ENCODE data around the gene MRPL19. TPM values are rescaled to one million over a fixed set of nuclear protein-coding genes. Genes with fewer than 3 reads are reported as not detected.

Gene MRPL19
- total and polyA plus RNA-seq, 2 donors (not counting 3 experiments of a cell fraction or from before 2014, with no cell fraction given) = 13.0 to 52.3 TPM

DNA sequence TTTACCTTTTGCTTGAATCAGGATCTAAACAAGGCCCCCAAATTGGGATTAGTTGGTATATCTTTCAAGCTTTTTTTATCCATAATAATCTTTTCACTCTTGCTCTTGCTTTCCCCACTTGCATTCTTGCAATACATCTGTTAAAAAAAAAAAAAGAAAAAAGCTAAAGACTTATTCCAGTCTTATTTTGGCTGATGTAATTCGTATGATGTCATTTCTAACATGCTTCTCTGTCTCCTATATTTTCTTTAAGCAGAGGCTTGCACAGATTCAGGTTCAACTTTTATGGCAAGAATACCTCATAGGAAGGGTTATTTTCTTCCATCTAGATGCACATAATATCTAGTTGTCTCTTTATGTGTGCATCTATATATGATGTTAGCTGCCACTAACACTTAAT, 73.9 kb downstream of the MRPL19 start:
- Histone ChIP-seq H2AFZ (ENCODE audit: low read depth, low read length) (no peak overlapping the region), H3K36me3 (ENCODE audit: control insufficient read depth in 2 of 2, extremely low read depth in 1 of 2, insufficient read depth in 2 of 2, low read length in 2 of 2) (no peaks in the 10 kb centered on the region), H3K9ac (replicated peaks; ENCODE audit: extremely low read depth, insufficient read depth, low read length) (no peak overlapping the region), H3K27me3 (ENCODE audit: control insufficient read depth in 2 of 2, insufficient read depth in 2 of 2, low read length in 2 of 2) (peaks cover 4 to 8% of the 10 kb centered on the region in 2 experiments), H3K27ac (ENCODE audit: insufficient read depth, low read depth, low read length) (no peak overlapping the region), H3K9me3 (replicated peaks; ENCODE audit: control insufficient read depth, insufficient read depth, low read length) (no peaks in the 10 kb centered on the region), H3K4me1 (ENCODE audit: control insufficient read depth, extremely low read depth, insufficient read depth, low read length) (no peaks in the 10 kb centered on the region), H3K9me1 (replicated peaks; ENCODE audit: control insufficient read depth, extremely low read depth, insufficient read depth, low read length) (no peaks in the 10 kb centered on the region), H4K20me1 (replicated peaks; ENCODE audit: control insufficient read depth, extremely low read depth, insufficient read depth, low read length) (no peaks in the 10 kb centered on the region), H3K79me2 (ENCODE audit: control insufficient read depth, insufficient read depth, low read length) (no peaks in the 10 kb centered on the region), H3K4me2 (ENCODE audit: insufficient read depth, low read length) (no peak overlapping the region), H3K4me3 (replicated peaks in 1 of 3; ENCODE audit: insufficient read depth in 1 of 3, low read depth in 1 of 3, low read length in 3 of 3) (no peak overlapping the region)
- no peak for TF ChIP-seq POLR2AphosphoS5 (IDR thresholded peaks at IDR 0.05; ENCODE audit: insufficient read depth, low read depth, low read length)
- intact Hi-C loops (cut with micrococcal nuclease) (no loop called here), dilution Hi-C loops (cut with MboI; ENCODE audit: extremely low pct_ligation_motif_present, low sequenced_read_pairs) (no loop called here)
- ChIA-PET POLR2A (no interaction called here), CTCF (no interaction called here)
- DNase-seq (ENCODE audit: low read depth, low spot score) = no peak
- FAIRE-seq = no peak
- BruUV-seq (replicated peaks) = no TSS peak

DNA sequence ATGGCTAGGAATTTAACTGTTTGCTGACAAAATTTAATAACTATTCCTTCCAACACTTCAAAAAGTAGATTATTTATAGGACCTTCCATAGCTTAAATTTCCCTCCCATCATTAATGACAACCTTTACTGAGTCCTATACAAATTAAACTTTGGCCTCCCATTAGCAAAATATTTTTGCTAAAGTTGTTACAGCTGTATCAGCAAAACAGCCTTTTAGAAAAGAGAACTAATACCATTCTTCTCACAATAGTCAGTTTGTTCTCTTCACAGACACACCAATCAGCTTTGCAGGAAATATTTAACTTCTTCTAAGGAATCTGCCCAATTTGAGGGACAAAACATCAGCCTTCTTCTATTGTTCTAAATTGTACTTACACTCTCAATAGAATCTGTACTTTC, 76.1 kb downstream of the MRPL19 start:
- DNase-seq (ENCODE audit: low read depth, low spot score) (no peak), FAIRE-seq (no peak)
- TF ChIP-seq MYC (IDR thresholded peaks at IDR 0.05; ENCODE audit: low read depth, low read length) (no peak), POLR2AphosphoS5 (IDR thresholded peaks at IDR 0.05; ENCODE audit: insufficient read depth, low read depth, low read length) (no peak), EZH2 (IDR thresholded peaks at IDR 0.05; ENCODE audit: borderline replicate concordance, low read depth, low read length, severe bottlenecking) (no peak), FOS (IDR thresholded peaks at IDR 0.05; ENCODE audit: borderline replicate concordance, insufficient read depth, low read length) (no peak), POLR2A (IDR thresholded peaks at IDR 0.05; ENCODE audit: low read depth, low read length) (no peak), GATA2 (IDR thresholded peaks at IDR 0.05; ENCODE audit: insufficient read depth, insufficient read length, low read depth, low read length) (no peak), JUN (IDR thresholded peaks at IDR 0.05; ENCODE audit: borderline replicate concordance, insufficient read depth, insufficient read length, low read depth) (no peak)
- TF ChIP-seq, protein P1, sequence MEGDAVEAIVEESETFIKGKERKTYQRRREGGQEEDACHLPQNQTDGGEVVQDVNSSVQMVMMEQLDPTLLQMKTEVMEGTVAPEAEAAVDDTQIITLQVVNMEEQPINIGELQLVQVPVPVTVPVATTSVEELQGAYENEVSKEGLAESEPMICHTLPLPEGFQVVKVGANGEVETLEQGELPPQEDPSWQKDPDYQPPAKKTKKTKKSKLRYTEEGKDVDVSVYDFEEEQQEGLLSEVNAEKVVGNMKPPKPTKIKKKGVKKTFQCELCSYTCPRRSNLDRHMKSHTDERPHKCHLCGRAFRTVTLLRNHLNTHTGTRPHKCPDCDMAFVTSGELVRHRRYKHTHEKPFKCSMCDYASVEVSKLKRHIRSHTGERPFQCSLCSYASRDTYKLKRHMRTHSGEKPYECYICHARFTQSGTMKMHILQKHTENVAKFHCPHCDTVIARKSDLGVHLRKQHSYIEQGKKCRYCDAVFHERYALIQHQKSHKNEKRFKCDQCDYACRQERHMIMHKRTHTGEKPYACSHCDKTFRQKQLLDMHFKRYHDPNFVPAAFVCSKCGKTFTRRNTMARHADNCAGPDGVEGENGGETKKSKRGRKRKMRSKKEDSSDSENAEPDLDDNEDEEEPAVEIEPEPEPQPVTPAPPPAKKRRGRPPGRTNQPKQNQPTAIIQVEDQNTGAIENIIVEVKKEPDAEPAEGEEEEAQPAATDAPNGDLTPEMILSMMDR (IDR thresholded peaks at IDR 0.05; ENCODE audit: extremely low read depth in 1 of 2, insufficient read depth in 1 of 2, low read depth in 1 of 2, low read length in 2 of 2) = no peak
- TF ChIP-seq, protein P2, sequence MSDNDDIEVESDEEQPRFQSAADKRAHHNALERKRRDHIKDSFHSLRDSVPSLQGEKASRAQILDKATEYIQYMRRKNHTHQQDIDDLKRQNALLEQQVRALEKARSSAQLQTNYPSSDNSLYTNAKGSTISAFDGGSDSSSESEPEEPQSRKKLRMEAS (IDR thresholded peaks at IDR 0.05; ENCODE audit: insufficient read depth, insufficient read length) = no peak
- Histone ChIP-seq H3K36me3 (ENCODE audit: control insufficient read depth in 2 of 2, extremely low read depth in 1 of 2, insufficient read depth in 2 of 2, low read length in 2 of 2) (no peaks in the 10 kb centered on the region), H3K79me2 (ENCODE audit: control insufficient read depth, insufficient read depth, low read length) (no peaks in the 10 kb centered on the region), H3K4me1 (ENCODE audit: control insufficient read depth, extremely low read depth, insufficient read depth, low read length) (no peaks in the 10 kb centered on the region), H3K27ac (ENCODE audit: insufficient read depth, low read depth, low read length) (no peak overlapping the region), H3K27me3 (ENCODE audit: control insufficient read depth in 2 of 2, insufficient read depth in 2 of 2, low read length in 2 of 2) (peaks cover 2 to 12% of the 10 kb centered on the region in 2 experiments), H3K4me3 (replicated peaks in 1 of 3; ENCODE audit: insufficient read depth in 1 of 3, low read depth in 1 of 3, low read length in 3 of 3) (no peak overlapping the region), H3K9me3 (replicated peaks; ENCODE audit: control insufficient read depth, insufficient read depth, low read length) (no peaks in the 10 kb centered on the region), H2AFZ (ENCODE audit: low read depth, low read length) (no peak overlapping the region), H3K9ac (replicated peaks; ENCODE audit: extremely low read depth, insufficient read depth, low read length) (no peak overlapping the region), H4K20me1 (replicated peaks; ENCODE audit: control insufficient read depth, extremely low read depth, insufficient read depth, low read length) (no peaks in the 10 kb centered on the region), H3K4me2 (ENCODE audit: insufficient read depth, low read length) (no peak overlapping the region), H3K9me1 (replicated peaks; ENCODE audit: control insufficient read depth, extremely low read depth, insufficient read depth, low read length) (no peaks in the 10 kb centered on the region)
- BruUV-seq (replicated peaks) = no TSS peak
- ChIA-PET POLR2A (no interaction called here), CTCF (no interaction called here)
- dilution Hi-C loops (cut with MboI; ENCODE audit: extremely low pct_ligation_motif_present, low sequenced_read_pairs) = no loop called here
- intact Hi-C loops (cut with micrococcal nuclease) = no loop called here

Data from endothelial cell of umbilical vein (primary cell).